HL-60 (cell line): ENCODE measurements around the gene POM121L2.

Source experiments
- DNase-seq, 2 experiments: peaks; one replicate each; pipeline ENCODE4 v3.0.0-alpha.2; 2010 to 2020; ENCODE audit warnings: low read depth in 1 of 2, low spot score in 1 of 2
- H3K27ac ChIP-seq: fragments of 250-450 bp; sonication (Bioruptor Pico); replicated peaks from 2 replicates; pipeline ENCODE4 v1.5.1; 2020; ENCODE audit warnings: mild to moderate bottlenecking, moderate library complexity
- H3K27me3 ChIP-seq: fragments of 250-450 bp; sonication (Bioruptor Pico); 2 replicates; pipeline ENCODE4 v1.5.1; 2021; ENCODE audit warnings: mild to moderate bottlenecking, moderate library complexity; ENCODE audit not compliant: insufficient read depth, poor library complexity, severe bottlenecking
- H3K4me3 ChIP-seq: replicated peaks from 2 replicates; pipeline ENCODE4 v1.5.1; 2011; ENCODE audit warnings: mild to moderate bottlenecking, control low read depth, low read length; ENCODE audit not compliant: insufficient read depth
- GABPA ChIP-seq: IDR thresholded peaks from 2 replicates; pipeline ENCODE4 v1.6.1; 2012; ENCODE audit warnings: low read depth
- POLR2AphosphoS5 ChIP-seq: IDR thresholded peaks from 2 replicates; pipeline ENCODE4 v1.6.1; 2012; ENCODE audit warnings: low read depth
- SPI1 ChIP-seq: IDR thresholded peaks from 2 replicates; pipeline ENCODE4 v1.6.1; 2012; ENCODE audit warnings: low read depth, mild to moderate bottlenecking, borderline replicate concordance
- TF ChIP-seq, protein P1 (sequence below): IDR thresholded peaks from one replicate; pipeline ENCODE4 v1.5.1; 2011; ENCODE audit warnings: low read length, control low read depth, inconsistent platforms; ENCODE audit not compliant: insufficient read depth
- TF ChIP-seq, protein P2 (sequence below): IDR thresholded peaks from 2 replicates; pipeline ENCODE4 v1.6.1; 2012; ENCODE audit warnings: low read depth; ENCODE audit not compliant: insufficient replicate concordance

POM121L2 gene

DNA sequence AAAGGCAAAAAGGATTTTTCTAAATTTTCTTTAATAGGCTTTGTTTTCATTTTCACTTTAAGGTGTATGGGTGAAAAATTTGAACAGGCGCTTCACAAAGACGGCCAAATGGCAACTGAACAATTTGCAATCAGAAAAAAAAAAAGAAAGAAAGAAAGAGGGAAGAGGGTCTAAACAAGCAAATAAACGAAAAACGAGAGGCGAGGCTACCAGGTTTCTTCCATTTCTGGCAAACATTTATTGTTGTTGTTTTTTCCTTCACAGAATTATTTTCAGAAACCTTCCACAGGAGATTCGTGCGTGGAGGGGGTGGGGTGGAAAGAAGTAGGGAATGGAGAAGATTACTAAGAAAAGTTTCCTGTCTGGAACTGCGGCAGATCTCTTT is 24.3 kb downstream of the POM121L2 start:
- Histone ChIP-seq H3K27ac (no peak overlapping the region), H3K27me3 (peaks cover 5% of the 10 kb centered on the region), H3K4me3 (no peak overlapping the region)
- TF ChIP-seq SPI1, result no peak
- DNase-seq, result no peak

DNA sequence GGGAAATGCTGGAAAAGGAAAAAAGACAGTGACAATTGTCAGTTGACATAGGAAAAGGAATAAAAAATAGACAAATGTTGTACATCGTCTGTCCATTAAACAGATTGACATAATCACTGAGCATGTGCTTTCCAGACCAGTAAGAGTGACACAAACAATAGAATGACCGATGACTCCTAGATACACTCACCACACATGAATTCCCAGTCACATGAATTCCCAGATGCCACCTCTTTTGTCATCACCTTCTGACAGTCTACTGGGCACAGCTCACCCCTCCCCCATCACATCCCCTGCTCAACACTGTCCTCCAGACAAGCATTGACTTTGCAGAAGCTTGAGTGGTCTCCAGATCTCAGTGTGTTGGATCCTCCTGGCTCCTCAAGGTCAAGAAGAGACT is 25.9 kb downstream of the POM121L2 start:
- DNase-seq, result no peak
- Histone ChIP-seq H3K4me3 (no peak overlapping the region), H3K27ac (no peak overlapping the region), H3K27me3 (peaks cover 5% of the 10 kb centered on the region)
- TF ChIP-seq, protein P1, sequence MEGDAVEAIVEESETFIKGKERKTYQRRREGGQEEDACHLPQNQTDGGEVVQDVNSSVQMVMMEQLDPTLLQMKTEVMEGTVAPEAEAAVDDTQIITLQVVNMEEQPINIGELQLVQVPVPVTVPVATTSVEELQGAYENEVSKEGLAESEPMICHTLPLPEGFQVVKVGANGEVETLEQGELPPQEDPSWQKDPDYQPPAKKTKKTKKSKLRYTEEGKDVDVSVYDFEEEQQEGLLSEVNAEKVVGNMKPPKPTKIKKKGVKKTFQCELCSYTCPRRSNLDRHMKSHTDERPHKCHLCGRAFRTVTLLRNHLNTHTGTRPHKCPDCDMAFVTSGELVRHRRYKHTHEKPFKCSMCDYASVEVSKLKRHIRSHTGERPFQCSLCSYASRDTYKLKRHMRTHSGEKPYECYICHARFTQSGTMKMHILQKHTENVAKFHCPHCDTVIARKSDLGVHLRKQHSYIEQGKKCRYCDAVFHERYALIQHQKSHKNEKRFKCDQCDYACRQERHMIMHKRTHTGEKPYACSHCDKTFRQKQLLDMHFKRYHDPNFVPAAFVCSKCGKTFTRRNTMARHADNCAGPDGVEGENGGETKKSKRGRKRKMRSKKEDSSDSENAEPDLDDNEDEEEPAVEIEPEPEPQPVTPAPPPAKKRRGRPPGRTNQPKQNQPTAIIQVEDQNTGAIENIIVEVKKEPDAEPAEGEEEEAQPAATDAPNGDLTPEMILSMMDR, result no peak
- TF ChIP-seq SPI1 (no peak), GABPA (no peak), POLR2AphosphoS5 (no peak)
- TF ChIP-seq, protein P2, sequence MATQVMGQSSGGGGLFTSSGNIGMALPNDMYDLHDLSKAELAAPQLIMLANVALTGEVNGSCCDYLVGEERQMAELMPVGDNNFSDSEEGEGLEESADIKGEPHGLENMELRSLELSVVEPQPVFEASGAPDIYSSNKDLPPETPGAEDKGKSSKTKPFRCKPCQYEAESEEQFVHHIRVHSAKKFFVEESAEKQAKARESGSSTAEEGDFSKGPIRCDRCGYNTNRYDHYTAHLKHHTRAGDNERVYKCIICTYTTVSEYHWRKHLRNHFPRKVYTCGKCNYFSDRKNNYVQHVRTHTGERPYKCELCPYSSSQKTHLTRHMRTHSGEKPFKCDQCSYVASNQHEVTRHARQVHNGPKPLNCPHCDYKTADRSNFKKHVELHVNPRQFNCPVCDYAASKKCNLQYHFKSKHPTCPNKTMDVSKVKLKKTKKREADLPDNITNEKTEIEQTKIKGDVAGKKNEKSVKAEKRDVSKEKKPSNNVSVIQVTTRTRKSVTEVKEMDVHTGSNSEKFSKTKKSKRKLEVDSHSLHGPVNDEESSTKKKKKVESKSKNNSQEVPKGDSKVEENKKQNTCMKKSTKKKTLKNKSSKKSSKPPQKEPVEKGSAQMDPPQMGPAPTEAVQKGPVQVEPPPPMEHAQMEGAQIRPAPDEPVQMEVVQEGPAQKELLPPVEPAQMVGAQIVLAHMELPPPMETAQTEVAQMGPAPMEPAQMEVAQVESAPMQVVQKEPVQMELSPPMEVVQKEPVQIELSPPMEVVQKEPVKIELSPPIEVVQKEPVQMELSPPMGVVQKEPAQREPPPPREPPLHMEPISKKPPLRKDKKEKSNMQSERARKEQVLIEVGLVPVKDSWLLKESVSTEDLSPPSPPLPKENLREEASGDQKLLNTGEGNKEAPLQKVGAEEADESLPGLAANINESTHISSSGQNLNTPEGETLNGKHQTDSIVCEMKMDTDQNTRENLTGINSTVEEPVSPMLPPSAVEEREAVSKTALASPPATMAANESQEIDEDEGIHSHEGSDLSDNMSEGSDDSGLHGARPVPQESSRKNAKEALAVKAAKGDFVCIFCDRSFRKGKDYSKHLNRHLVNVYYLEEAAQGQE, result no peak

DNA sequence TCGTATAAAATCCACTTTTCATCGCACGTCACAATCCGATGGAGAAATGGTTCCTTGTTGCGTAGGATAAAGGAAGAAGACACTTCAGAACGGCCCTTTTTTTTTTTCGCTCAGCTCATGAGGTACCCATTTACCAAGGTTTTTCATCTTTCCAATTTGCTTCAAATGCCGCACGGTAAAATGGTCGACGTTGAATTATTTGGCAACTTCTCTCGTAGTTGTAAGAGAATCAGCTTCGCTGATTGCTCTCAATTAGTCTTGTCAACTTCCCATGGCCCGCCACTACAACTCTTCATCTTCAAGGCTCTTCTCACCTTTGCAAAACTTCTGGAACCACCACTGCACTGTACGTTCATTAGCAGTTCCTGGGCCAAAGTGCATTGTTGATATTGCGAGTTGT is 28.8 kb downstream of the POM121L2 start:
- Histone ChIP-seq H3K27ac (no peak overlapping the region), H3K4me3 (no peak overlapping the region), H3K27me3 (no peaks in the 10 kb centered on the region)
- no peak for DNase-seq
- TF ChIP-seq, protein P2, result no peak
- TF ChIP-seq GABPA (no peak), SPI1 (no peak), POLR2AphosphoS5 (no peak)
- TF ChIP-seq, protein P1, result no peak

DNA sequence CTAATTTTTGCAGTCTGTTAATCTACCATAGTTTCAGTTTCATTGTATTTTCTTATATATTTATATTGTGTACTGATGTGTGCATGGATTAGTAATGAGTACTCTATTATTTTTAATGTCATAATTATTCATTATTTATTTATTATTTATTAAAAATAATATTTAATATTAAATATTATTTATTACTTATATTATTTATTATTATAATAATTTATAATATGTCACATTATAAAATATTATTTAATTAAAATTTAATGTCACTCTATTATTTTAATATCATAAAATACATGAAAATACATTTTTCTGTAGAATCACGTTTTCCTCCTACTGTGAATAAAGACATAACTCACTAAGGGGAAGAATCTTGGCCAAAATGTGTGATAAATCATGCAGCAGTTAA is 30.5 kb downstream of the POM121L2 start:
- Histone ChIP-seq H3K4me3 (no peak overlapping the region), H3K27ac (no peak overlapping the region), H3K27me3 (no peaks in the 10 kb centered on the region)
- TF ChIP-seq SPI1 (no peak), POLR2AphosphoS5 (no peak), GABPA (no peak)
- TF ChIP-seq, protein P1, result no peak
- TF ChIP-seq, protein P2, result no peak
- DNase-seq, result no peak
